Mucosa of descending colon (tissue), 3 donors: ENCODE data around the gene DMGDH. TPM values are rescaled to one million over a fixed set of nuclear protein-coding genes. Genes with fewer than 3 reads are reported as not detected.
"Not testable (repeated sequence)": the region's sequence is repeated elsewhere in the genome, so short reads cannot be mapped to it uniquely, and the experiment has no call there.

Experiments
- ATAC-seq: fragments of 200-7000 bp; cut with Tn5 transposase; one replicate; pipeline ENCODE4 v1.9.1; 2020; ENCODE audit warnings: mild to moderate bottlenecking, moderate library complexity
- DNase-seq, 3 donors: peaks; one replicate each; pipeline ENCODE4 v3.0.0-alpha.2; 2020
- H3K36me3 ChIP-seq: fragments of 200-600 bp; one replicate; pipeline ENCODE4 v1.8.0; 2021; ENCODE audit warnings: low read depth, mild to moderate bottlenecking
- H3K4me1 ChIP-seq: fragments of 200-600 bp; one replicate; pipeline ENCODE4 v1.8.0; 2021; ENCODE audit warnings: low read depth, mild to moderate bottlenecking
- H3K4me3 ChIP-seq: fragments of 200-600 bp; one replicate; pipeline ENCODE4 v1.8.0; 2021; ENCODE audit warnings: mild to moderate bottlenecking
- H3K9me3 ChIP-seq: fragments of 200-600 bp; one replicate; pipeline ENCODE4 v1.8.0; 2021; ENCODE audit warnings: mild to moderate bottlenecking
- intact Hi-C, 2 donors: fragments of 100-400 bp; cut with DNase I in 1 of 2; cut with micrococcal nuclease in 1 of 2; formaldehyde crosslinking; loops; one replicate each; pipeline versions ENCODE4 v1.11.0 to v1.11.1; 2022; cut with DNase I, micrococcal nuclease
- total RNA-seq, 3 donors: library from RNA; stranded (reverse); fragmentation: NEBNext Ultra II Directional in 2 of 3; extraction: Animal tissue kit (Norgen Biotek cat#: 25700) in 2 of 3; gene quantifications; one replicate each; pipeline versions ENCODE4 v1.2.1 to v1.2.4, GENCODE V29; 2021 to 2023
- TF ChIP-seq, protein P1 (sequence below): fragments of 200-600 bp; IDR thresholded peaks from one replicate; pipeline ENCODE4 v1.8.0; 2022; ENCODE audit warnings: antibody characterized with exemption, mild to moderate bottlenecking
- donor health status: DM: no; HTN: no; CAD: no; lungs with moderate emphysema.
- donor health status: DM: no; HTN: no; CAD: no.
- donor health status: DM: no; HTN: yes; CAD: no.

Gene DMGDH
- total RNA-seq, 3 donors from 2014 or later = 1.2 to 3.6 (median 1.8) TPM

DNA sequence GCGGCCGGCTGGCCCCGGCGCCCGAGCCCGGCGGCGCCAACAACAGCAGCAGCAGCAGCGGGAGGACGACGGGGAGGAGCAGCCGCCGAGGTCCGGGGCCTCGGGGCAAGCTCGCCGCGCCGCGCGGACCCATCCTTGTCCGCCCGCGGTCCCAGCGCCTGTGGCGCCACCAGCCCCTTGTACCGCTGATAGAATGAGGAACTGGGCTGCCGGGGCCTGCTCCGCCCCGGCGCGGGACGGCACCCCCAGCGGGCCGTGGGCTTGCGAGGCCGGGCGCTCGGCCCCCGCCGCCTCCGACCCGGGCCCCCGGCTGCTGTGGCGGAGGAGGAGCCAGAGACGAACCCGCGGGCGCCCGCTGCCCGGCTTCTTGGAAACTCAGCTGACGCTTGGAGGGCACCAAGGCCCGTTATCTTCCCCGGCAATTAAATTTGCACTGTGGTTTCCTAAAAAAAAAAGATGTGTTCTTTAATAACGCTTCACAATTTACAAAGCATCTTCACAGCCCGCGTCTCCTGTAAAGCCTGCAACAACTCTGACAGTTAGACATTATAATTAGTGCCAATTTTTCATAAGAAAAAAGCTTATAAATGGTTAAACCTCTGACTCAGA lies 84.3 kb downstream of the DMGDH start, which contains the start of gene ARSB:
Gene ARSB, minus strand, starts transcription at position 195 of the 609 bp plus-strand sequence. Its CDS starts 62 bp downstream, at position 133.
- Histone ChIP-seq H3K36me3 (no peaks in the 10 kb centered on the region), H3K9me3 (no peaks in the 10 kb centered on the region), H3K4me3 (peak within 1 kb of the TSS; percentile 56), H3K4me1 (peaks cover 18% of the 10 kb centered on the region)
- DNase-seq = peak in 2 of 3 donors; percentile 52 to 78
- peak; percentile 63 for ATAC-seq
- TF ChIP-seq, protein P1, sequence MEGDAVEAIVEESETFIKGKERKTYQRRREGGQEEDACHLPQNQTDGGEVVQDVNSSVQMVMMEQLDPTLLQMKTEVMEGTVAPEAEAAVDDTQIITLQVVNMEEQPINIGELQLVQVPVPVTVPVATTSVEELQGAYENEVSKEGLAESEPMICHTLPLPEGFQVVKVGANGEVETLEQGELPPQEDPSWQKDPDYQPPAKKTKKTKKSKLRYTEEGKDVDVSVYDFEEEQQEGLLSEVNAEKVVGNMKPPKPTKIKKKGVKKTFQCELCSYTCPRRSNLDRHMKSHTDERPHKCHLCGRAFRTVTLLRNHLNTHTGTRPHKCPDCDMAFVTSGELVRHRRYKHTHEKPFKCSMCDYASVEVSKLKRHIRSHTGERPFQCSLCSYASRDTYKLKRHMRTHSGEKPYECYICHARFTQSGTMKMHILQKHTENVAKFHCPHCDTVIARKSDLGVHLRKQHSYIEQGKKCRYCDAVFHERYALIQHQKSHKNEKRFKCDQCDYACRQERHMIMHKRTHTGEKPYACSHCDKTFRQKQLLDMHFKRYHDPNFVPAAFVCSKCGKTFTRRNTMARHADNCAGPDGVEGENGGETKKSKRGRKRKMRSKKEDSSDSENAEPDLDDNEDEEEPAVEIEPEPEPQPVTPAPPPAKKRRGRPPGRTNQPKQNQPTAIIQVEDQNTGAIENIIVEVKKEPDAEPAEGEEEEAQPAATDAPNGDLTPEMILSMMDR = no peak
- intact Hi-C loops = no loop called here

DNA sequence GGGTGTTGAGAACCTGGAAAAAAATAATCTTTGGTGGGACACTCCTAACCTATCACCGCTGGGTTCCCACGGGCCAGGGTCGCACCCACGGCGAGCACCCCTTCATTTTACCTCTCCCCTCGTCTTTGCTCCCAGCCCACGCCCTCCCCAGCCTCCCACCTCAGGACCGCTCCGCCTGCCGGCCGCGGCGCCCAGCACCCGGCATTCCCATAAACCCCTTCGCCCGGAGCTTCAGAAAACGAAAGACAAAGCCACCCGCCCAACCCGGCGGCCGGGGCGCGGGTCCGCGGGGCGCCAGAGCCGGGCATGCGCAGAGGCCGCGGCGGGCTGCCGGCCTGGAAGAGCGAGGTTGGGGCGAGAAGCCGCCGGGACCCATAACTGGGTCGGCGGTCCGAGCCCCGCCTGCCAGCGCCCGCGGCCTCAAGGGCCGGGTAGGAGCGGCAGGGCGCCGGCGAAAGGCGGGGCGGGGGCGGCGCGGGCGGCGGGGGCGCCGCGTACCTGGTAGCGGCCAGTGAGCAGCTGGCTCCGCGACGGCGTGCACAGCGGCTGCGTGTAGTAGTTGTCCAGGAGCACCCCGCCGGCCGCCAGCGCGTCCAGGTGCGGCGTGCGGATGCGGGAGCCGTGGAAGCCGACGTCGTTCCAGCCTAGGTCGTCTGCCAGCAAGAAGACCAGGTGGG lies 84.9 kb downstream of the DMGDH start:
- TF ChIP-seq, protein P1 = no peak
- H3K4me1 ChIP-seq = peaks cover 18% of the 10 kb centered on the region
- H3K36me3 ChIP-seq = no peaks in the 10 kb centered on the region
- no peaks in the 10 kb centered on the region for H3K9me3 ChIP-seq
- ATAC-seq (peak; percentile 89), DNase-seq (peak; percentile 90 to 92 (median 91))
- intact Hi-C loops = no loop called here
- H3K4me3 ChIP-seq = peak overlapping the region; percentile 56

DNA sequence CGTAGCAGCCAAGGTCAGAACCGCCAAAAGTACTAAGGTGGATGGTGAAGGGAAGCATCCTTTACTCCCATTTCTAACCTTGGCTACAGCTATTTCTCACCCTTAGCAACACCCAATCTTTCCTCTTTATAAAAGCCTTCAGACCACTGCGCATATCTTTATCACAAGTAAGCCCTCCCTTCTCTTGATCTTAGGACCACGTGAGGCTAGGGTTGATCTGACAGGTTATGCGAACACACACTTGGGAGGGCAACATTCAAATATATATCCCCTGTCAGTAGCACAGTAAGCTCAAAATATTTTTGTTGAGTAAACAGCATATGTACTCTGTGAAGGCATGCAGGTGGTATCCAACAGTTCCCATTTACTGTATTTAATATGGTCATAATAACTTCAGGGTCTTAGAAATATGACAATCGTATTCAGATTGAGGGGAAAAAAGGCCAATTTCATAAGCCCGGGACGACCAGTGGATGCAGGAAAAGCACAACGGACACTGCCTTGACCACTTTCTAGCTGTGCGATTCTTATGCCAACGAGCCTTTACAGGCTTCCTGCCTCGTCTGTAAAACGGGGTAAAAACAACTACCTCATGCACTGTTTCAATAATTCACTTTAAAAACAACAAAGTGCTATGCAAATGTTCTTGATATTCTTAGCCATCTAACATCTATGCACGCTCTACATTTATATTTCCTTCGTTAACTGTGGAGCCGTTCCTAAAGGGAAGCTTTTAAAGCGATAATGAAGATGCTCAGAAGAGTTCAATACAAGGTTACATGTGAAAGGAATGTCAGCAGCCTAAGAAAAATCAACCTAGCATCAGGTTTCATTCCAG lies 85.7 kb downstream of the DMGDH start:
- no peak for ATAC-seq
- intact Hi-C loops = no loop called here
- TF ChIP-seq, protein P1 = no peak
- peak overlapping the region; percentile 56 for H3K4me3 ChIP-seq
- no peaks in the 10 kb centered on the region for H3K36me3 ChIP-seq
- H3K9me3 ChIP-seq = no peaks in the 10 kb centered on the region
- no peak for DNase-seq
- peaks cover 18% of the 10 kb centered on the region for H3K4me1 ChIP-seq

DNA sequence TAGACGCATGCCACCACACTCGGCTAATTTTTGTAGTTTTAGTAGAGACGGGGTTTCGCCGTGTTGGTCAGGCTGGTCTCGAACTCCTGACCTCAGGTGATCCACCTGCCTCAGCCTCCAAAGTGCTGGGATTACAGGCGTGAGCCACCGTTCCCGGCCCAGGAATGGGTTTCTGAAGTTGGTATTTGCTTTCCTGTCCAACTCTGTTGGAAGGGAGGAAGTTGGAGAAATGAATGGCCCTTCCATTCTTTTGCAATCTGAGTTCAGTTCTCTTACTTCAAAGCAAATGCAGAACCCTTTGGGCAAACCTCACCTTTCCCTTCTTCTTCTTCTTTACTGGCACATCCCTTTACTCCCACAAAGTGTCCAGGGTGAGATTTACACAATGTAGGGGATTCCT lies 86.3 kb downstream of the DMGDH start:
- DNase-seq, H3K4me3 ChIP-seq, ATAC-seq, intact Hi-C loops, H3K9me3 ChIP-seq, H3K36me3 ChIP-seq: not testable (repeated sequence)
- H3K4me1 ChIP-seq = peaks cover 18% of the 10 kb centered on the region

DNA sequence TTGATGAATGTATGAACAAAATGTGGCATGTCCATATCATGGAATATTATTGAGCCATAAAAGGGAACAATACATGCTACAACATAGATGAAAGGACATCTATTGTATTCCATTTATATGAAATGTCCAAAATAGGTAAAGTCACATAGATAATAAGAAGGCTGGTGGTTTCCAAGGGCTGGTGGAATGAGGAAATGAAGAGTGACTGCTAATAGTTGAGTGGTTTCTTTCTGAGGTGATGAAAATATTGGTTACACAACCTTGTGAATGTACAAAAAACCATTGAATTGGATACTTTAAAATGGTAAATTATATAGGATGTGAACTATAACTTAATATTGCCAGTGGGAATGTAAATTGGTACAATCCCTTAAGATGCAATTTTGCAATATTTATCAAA lies 89.6 kb downstream of the DMGDH start:
- ATAC-seq = no peak
- intact Hi-C loops = no loop called here
- H3K9me3 ChIP-seq = no peaks in the 10 kb centered on the region

More for the DNA sequence above, 89.6 kb downstream of the DMGDH start:
- TF ChIP-seq, protein P1 = no peak
- no peak for DNase-seq
- H3K36me3 ChIP-seq = no peaks in the 10 kb centered on the region
- H3K4me1 ChIP-seq = peaks cover 15% of the 10 kb centered on the region
- no peak overlapping the region for H3K4me3 ChIP-seq
